ENCODE measurements around the gene RPP30.
"Not testable (repeated sequence)": the region's sequence is repeated elsewhere in the genome, so short reads cannot be mapped to it uniquely, and the experiment has no call there.

Gene RPP30

GRCh38 chr10:90917238-90917967 lies 45.6 kb downstream of the RPP30 start:
- DNase-seq (ENCODE audit: low spot score), result no peak

DNA sequence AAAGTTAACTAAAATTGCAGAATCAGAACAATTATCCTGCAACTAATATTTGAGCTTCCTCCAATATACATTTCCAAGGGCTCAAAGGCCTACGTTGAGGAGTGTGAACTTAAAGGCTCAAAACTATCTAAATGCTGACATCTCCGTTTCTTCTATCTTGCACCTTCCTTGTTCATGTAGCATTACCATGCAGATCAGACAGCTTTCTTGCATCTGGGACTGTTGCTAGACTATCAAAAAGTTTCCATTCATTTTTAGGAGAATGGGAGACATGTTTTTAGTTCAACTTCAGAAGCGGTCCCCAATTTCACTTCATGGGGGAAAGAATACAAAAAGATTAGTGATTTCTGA lies 46.2 kb downstream of the RPP30 start:
- DNase-seq (ENCODE audit: low spot score), result no peak

- DNase-seq (ENCODE audit: low spot score), result no peak
Observed at GRCh38 chr10:90919683-90920574, 48.2 kb downstream of the RPP30 start.

- no peak for DNase-seq (ENCODE audit: low spot score)
Observed at GRCh38 chr10:90920986-90921666, 49.4 kb downstream of the RPP30 start, which contains the start of gene ANKRD1. TSS of gene ANKRD1 (minus strand) at chr10:90921087. CDS start at chr10:90921027, 60 bp downstream.

DNA sequence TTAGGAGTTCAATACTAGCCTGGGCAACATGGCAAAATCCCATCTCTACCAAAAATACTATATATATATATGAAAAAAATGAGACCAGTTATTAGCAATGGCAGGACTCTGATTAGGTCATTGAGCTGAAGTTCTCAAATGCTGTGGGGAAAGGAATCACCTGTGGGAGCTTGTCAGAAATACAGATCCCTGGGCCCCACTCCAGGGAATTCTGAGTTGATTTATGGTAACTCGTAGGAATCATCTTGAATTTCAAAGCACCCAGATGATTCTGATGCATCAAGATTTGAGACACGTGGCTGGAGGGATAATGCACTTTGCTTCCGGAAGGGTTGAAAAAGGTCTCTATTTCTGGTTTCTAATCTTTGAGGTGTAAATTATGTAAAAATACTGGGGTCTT lies 50.1 kb downstream of the RPP30 start:
- no peak for DNase-seq (ENCODE audit: low spot score)

GRCh38 chr10:90923111-90923731 lies 51.4 kb downstream of the RPP30 start:
- DNase-seq (ENCODE audit: low spot score), result no peak

GRCh38 chr10:90924552-90924951 lies 52.8 kb downstream of the RPP30 start:
- no peak for DNase-seq (ENCODE audit: low spot score)

DNA sequence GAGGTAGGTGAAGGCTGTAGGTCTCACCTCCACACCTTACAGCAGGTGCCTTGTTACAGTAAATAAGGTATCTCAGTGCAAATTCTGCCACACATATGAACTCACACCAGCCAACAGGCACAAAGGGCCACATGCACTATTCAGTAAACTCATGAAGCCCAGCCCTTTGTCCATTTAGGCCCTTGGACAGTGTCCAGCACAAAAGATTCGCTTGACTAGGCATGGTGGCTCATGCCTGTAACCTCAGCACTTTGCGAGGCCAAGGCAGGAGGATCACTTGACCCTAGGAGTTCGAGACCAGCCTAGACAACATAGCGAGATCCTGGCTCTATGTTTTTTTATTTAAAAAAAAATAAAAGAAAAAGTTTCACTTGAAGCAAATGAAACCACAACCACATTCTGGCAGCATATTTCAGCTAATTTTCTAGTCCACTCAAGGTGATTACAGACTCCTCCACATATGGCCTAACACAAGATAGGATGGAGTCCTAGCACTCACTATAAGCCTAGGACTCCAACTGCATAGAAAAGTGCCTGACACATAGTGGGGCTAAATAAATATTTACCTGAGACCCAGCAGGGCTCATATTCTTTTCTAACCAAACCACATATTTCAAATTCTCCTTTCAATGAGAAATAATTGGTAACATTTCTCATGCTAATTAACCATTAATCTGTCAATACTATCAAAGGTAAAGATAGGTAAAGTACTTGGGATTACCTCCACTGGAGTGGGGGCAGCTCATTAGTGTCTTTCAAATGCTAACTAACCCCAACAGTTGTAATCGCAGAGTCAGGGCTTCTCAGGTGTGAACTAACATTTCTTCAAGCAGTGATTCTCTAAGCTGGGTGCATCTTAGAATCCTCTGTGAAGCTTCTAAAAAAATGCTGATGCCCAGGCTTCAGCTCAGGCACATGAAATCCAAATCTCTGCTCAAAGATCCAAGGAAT lies 53.6 kb downstream of the RPP30 start:
- DNase-seq (ENCODE audit: low spot score), result no peak

GRCh38 chr10:90927293-90927692 lies 55.5 kb downstream of the RPP30 start:
- no peak for DNase-seq (ENCODE audit: low spot score)

DNA sequence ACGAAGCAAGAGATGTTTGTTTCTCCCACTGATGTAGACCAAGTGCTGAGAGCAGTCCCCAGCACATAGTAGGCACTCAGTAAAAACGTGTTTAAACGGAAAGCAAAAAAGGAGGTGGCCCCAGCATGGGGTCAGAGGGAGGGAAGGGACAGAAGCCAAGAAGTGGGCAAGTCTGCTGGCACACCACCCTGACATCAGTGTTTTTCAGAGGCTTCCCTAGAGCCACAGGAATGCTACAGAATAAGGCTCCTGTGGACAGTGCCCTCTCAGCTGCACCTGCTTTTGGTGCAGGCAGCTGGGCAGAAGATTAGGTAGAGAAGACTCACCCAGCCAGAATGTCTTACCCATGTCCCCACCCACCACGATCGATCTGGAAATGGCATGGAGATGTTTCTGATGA lies 57.4 kb downstream of the RPP30 start:
- DNase-seq (ENCODE audit: low spot score), result no peak

DNA sequence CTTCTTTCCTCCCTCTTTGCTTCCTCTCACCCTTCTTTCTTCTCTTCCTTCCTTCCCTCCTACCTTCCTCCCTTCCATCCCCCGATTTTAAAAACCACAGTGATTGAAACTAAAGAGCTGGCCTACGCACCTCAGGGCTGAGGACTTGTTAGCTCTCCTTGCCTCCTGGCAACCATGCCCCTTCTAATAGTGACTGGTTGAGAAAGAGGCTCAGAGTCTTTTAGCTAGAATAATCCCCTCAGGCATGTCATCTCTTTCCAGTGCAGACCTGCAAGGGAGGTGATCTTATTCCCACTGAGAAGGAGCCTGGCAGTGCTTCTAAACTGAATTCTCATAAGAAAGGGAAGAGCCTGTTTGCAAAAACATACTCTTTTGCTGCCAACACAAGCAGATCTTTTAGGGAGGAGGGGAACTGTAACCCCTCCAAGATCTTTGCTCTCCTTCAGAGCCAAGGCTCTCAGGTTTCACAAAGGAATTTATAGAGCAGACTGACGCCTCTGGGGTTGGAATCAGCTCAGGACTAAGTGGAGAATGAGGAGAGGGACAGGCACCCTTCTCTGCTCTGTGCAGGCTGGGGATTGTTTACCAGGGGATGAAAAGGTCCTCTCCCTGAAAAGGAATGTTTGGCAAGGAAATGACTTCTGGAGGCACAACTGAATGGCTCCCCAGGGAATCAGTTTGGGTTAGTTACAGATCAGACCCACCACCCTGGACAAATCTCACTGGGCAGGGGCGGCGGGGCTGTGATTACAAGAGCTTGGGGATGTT lies 58.5 kb downstream of the RPP30 start:
- no peak for DNase-seq (ENCODE audit: low spot score)

DNA sequence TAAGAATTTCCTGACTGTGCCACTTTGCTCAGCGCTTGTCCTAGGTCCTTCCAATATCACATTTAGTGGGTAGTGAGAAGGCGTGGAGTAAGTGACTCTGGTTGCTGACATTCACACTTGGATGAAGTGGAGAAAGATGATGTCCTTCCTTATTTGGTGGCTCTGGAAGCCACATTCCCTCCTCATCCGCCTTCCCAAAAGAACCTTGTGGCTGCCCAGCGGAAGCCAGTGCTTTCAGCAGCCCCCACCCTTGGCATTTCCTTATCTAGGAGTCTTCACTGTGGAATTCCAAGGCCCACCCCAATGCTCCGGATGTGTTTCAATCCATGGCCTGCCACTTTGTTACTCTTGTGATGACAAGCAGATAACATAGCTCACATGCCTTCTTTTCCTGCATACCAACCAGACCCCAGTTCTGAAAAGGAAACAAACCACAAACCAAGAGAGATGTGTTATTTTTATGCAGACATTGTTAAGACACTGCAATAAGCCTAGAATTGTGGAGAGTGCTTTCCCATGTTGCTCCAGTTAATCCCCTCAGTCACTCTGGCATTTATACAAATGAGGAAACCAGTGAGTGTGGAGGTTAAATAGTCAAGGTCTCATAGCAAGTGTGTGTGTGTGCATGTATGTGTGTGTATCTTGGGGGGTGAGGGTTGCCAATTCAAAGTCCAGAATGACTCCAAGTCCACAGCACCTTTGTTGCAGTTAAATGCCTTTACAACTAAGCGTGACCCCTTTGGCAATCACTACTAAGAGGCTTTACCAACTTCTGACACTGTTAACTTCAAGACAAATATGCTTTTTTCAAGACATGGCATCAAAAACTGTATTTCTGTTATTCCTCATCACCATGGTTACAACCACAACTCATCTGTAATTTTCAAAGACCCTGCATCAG lies 59.4 kb downstream of the RPP30 start:
- DNase-seq (ENCODE audit: low spot score), result no peak

DNA sequence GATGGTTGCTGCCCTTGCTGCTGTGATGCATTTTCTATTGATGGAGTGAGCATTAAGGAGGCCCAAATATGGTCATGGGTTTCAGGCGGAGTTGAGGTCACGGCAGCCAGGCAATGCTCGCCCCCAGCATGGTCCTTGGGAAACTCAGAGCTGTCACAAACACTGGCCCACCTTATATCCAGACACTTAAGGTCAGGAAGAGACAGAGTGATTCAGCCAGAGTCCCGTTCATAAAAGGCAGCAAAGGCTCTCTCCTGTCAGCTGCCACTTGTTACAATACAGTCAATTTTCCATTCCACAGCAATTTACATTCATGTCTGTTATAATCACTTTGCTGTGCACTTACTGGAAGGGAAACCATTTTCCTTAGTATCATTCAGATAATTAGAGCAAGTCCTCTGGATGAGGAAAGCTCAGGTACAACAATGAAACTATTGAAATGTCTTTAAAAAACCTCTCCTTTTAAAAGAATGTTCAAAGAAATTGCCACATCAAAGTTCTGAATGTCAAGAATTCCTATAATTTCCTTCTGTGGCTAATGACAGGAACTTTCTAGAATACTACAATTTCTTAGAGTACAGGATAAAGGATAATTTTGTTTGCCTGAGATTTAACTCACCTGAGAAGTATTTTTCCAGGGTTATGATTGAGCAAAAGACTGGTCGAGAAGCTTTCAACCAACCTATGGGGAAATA lies 64.0 kb downstream of the RPP30 start:
- DNase-seq (ENCODE audit: low spot score), result no peak

GRCh38 chr10:90936276-90936659 lies 64.5 kb downstream of the RPP30 start:
- DNase-seq (ENCODE audit: low spot score), result no peak

GRCh38 chr10:90937645-90938258 lies 66.0 kb downstream of the RPP30 start:
- no peak for DNase-seq (ENCODE audit: low spot score)

DNA sequence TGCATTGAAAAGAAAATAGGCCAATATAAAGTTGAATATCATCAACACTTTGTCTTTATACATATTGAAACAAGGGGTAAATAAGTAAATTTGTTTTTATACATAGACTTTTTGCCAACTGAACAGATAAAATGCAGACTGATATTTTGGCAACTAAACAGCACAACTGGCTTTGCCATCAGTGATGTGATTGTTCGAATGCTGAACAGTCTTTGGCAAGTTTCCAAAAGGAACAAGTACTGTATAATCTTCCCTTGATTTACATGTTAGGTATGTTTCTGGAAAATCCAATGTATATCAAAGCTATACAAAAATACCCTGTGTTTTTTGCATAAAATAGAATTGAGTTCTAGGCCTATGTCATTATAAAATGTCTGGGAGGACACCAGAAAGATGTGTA lies 67.3 kb downstream of the RPP30 start:
- no peak for DNase-seq (ENCODE audit: low spot score)

- no peak for DNase-seq (ENCODE audit: low spot score)
Observed at GRCh38 chr10:90939648-90940047, 67.9 kb downstream of the RPP30 start.

DNA sequence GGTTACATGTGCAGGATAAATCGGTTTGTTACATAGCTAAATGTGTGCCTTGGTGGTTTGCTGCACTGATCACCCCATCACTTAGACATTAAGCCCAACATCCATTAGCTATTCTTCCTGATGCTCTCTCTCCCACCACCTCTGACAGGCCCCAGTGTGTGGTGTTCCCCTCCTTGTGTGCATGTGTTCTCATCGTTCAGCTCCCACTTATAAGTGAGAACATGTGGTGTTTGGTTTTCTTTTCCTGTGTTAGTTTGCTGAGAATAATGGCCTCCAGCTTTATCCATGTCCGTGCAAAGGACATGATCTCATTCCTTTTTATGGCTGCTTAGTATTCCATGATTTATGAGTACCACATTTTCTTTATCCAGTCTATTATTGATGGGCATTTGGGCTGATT lies 71.2 kb downstream of the RPP30 start:
- not testable (repeated sequence) for DNase-seq (ENCODE audit: low spot score)
